AG04450 (cell line): ENCODE results near the gene PPM1H. TPM values are rescaled to one million over a fixed set of nuclear protein-coding genes. Genes with fewer than 3 reads are reported as not detected.
A peak's percentile ranks its signal among the peaks of the same experiment; 100 is the strongest.

ENCODE experiments used
- CTCF ChIA-PET: fragments of 300-600, 350-600 bp; formaldehyde crosslinking; extraction: SDS; loops from one replicate; lab custom pipeline; 2022; ENCODE audit warnings: antibody characterized with exemption, inconsistent platforms; lab: Charles Lee
- POLR2A ChIA-PET: fragments of 350-600 bp; formaldehyde crosslinking; extraction: SDS; loops from one replicate; lab custom pipeline; 2021; ENCODE audit warnings: antibody characterized with exemption, inconsistent platforms; lab: Yijun Ruan, JAX
- DNase-seq: peaks from one replicate; pipeline ENCODE4 v3.0.0-alpha.2; 2011; ENCODE audit warnings: low read depth, low spot score
- H3K27ac ChIP-seq: one replicate; pipeline ENCODE4 v1.5.1; 2012; ENCODE audit warnings: low read depth, low read length, control low read depth
- H3K27me3 ChIP-seq: one replicate; pipeline ENCODE4 v1.6.0; 2012; ENCODE audit warnings: low read length; ENCODE audit not compliant: control insufficient read depth, insufficient read depth
- H3K4me3 ChIP-seq: 2 replicates; pipeline ENCODE4 v1.5.1; 2011; ENCODE audit warnings: mild to moderate bottlenecking, low read depth, low read length, control low read depth
- H3K9me3 ChIP-seq: 2 replicates; pipeline ENCODE4 v1.5.1; 2012; ENCODE audit warnings: low read length; ENCODE audit not compliant: control insufficient read depth, insufficient read depth
- polyA minus RNA-seq: library from RNA; depleted of rRNA, polyadenylated mRNA; stranded (reverse); fragments of >200 nt; gene quantifications from 2 replicates; pipeline ENCODE4 v1.2.3, GENCODE V29; 2011; rRNA and poly(A)+ RNA removed
- polyA plus RNA-seq: library from polyadenylated mRNA; depleted of rRNA; stranded (reverse); fragments of >200 nt; gene quantifications from 2 replicates; pipeline ENCODE4 v1.2.3, GENCODE V29; 2011; rRNA removed
- TF ChIP-seq, protein P1 (sequence below): IDR thresholded peaks from 2 replicates; pipeline ENCODE4 v1.5.1; 2011; ENCODE audit warnings: low read depth, low read length, control low read depth, inconsistent platforms

The PPM1H gene
- polyA plus RNA-seq (0.12 and 0.19 TPM in 2 replicates), polyA minus RNA-seq (0.18 and 0.43 TPM in 2 replicates)

- TF ChIP-seq, protein P1, sequence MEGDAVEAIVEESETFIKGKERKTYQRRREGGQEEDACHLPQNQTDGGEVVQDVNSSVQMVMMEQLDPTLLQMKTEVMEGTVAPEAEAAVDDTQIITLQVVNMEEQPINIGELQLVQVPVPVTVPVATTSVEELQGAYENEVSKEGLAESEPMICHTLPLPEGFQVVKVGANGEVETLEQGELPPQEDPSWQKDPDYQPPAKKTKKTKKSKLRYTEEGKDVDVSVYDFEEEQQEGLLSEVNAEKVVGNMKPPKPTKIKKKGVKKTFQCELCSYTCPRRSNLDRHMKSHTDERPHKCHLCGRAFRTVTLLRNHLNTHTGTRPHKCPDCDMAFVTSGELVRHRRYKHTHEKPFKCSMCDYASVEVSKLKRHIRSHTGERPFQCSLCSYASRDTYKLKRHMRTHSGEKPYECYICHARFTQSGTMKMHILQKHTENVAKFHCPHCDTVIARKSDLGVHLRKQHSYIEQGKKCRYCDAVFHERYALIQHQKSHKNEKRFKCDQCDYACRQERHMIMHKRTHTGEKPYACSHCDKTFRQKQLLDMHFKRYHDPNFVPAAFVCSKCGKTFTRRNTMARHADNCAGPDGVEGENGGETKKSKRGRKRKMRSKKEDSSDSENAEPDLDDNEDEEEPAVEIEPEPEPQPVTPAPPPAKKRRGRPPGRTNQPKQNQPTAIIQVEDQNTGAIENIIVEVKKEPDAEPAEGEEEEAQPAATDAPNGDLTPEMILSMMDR, result peak; percentile 18; the same call in 1 of the 2 replicates
- CTCF ChIA-PET, result interaction anchor here (0.5 to 2.2 kb wide), 9 partner anchors 12 to 217 kb away, joined by 3 to 11 read pairs (median 5); no protein-coding TSS in a partner anchor
- POLR2A ChIA-PET, result interaction anchor here (0.6 to 0.7 kb wide), 2 partner anchors 68 to 1993 kb away, joined by 3 to 7 read pairs; no protein-coding TSS in a partner anchor
- no peaks in the 10 kb centered on the region; the same call in 1 of the 2 replicates for H3K9me3 ChIP-seq
- DNase-seq, result no peak
- H3K27ac ChIP-seq, result no peak within 1 kb of the TSS
- H3K27me3 ChIP-seq, result peaks cover 22% of the 10 kb centered on the region
- peak within 1 kb of the TSS; percentile 65 for H3K4me3 ChIP-seq
These were observed at the start of gene PPM1H for GRCh38 chr12:62934799-62935674. Gene PPM1H, minus strand, starts transcription at chr12:62935150. Its CDS starts 414 bp downstream, at chr12:62934736.

- Histone ChIP-seq H3K27me3 (no peaks in the 10 kb centered on the region), H3K4me3 (no peak overlapping the region), H3K9me3 (no peaks in the 10 kb centered on the region), H3K27ac (no peak overlapping the region)
- POLR2A ChIA-PET, result no interaction called here
- TF ChIP-seq, protein P1, result no peak
- DNase-seq, result no peak
- CTCF ChIA-PET, result interaction anchor here (0.8 kb wide), 1 partner anchor 85 kb away, joined by 5 read pairs; no protein-coding TSS in a partner anchor
These were observed 48.6 kb upstream of the PPM1H start for GRCh38 chr12:62983594-62983993.

- no peaks in the 10 kb centered on the region for H3K27me3 ChIP-seq
- TF ChIP-seq, protein P1, result no peak
- H3K27ac ChIP-seq, result no peak overlapping the region
- ChIA-PET POLR2A (no interaction called here), CTCF (no interaction called here)
- H3K4me3 ChIP-seq, result no peak overlapping the region
- no peak for DNase-seq
- no peaks in the 10 kb centered on the region for H3K9me3 ChIP-seq
These were observed 43.8 kb upstream of the PPM1H start for GRCh38 chr12:62978768-62979167.

DNA sequence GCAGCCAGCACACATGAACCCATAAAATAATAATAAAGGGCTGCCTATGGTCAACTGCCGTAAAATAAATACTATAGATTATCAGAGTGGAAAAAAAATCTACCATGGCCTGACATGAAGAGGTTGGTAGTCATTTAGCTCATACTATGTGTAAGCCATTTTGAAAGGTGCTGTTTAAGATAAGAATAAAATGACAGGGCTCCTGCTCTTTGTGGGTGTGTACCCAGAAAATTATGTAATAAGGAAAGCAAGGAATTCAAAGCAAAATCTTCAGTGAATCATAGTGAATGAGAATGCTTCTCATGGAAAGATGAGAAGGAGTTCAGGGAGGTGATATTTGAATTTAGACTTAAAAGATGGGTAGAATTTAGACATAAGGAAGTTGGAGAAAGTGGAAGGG lies 42.9 kb upstream of the PPM1H start:
- Histone ChIP-seq H3K27me3 (no peaks in the 10 kb centered on the region), H3K4me3 (no peak overlapping the region), H3K27ac (no peak overlapping the region), H3K9me3 (no peaks in the 10 kb centered on the region)
- TF ChIP-seq, protein P1, result no peak
- POLR2A ChIA-PET, result no interaction called here
- CTCF ChIA-PET, result no interaction called here
- DNase-seq, result no peak

GRCh38 chr12:62977418-62977817 lies 42.5 kb upstream of the PPM1H start:
- TF ChIP-seq, protein P1, result no peak
- Histone ChIP-seq H3K27me3 (no peaks in the 10 kb centered on the region), H3K27ac (no peak overlapping the region), H3K9me3 (no peaks in the 10 kb centered on the region), H3K4me3 (no peak overlapping the region)
- DNase-seq, result no peak
- POLR2A ChIA-PET, result no interaction called here
- CTCF ChIA-PET, result no interaction called here
